Pons (tissue), 1 donor: ENCODE data around the gene KNOP1.
"Not testable (repeated sequence)": the region's sequence is repeated elsewhere in the genome, so short reads cannot be mapped to it uniquely, and the experiment has no call there.

ENCODE experiments used
- DNase-seq: peaks from one replicate; pipeline ENCODE4 v3.0.0-alpha.2; 2016; ENCODE audit warnings: low spot score

The KNOP1 gene

GRCh38 chr16:19741354-19741753 is 23.3 kb upstream of the KNOP1 start:
- no peak for DNase-seq

- DNase-seq, result no peak
Observed at GRCh38 chr16:19737306-19738038, 19.4 kb upstream of the KNOP1 start.

- no peak for DNase-seq
Observed at GRCh38 chr16:19735074-19735867, 17.2 kb upstream of the KNOP1 start.

- no peak for DNase-seq
Observed at GRCh38 chr16:19733551-19733950, 15.5 kb upstream of the KNOP1 start.

GRCh38 chr16:19728636-19728965 is 10.6 kb upstream of the KNOP1 start:
- no peak for DNase-seq

- DNase-seq, result no peak
Observed at GRCh38 chr16:19722981-19723380, 5.0 kb upstream of the KNOP1 start.

- DNase-seq, result no peak
Observed at GRCh38 chr16:19722269-19722952, 4.4 kb upstream of the KNOP1 start.

GRCh38 chr16:19718624-19718965 is 568 bp upstream of the KNOP1 start:
- DNase-seq, result no peak

- no peak for DNase-seq
Observed at GRCh38 chr16:19717314-19717713, 713 bp downstream of the KNOP1 start.

- not testable (repeated sequence) for DNase-seq
Observed at GRCh38 chr16:19716728-19717127, 1.3 kb downstream of the KNOP1 start.

- DNase-seq, result no peak
Observed at GRCh38 chr16:19716183-19716582, 1.8 kb downstream of the KNOP1 start.

- DNase-seq, result no peak
Observed at GRCh38 chr16:19715566-19715965, 2.5 kb downstream of the KNOP1 start.

GRCh38 chr16:19713697-19714096 is 4.3 kb downstream of the KNOP1 start:
- DNase-seq, result no peak

- DNase-seq, result no peak
Observed at GRCh38 chr16:19712418-19713058, 5.5 kb downstream of the KNOP1 start.

GRCh38 chr16:19711643-19712042 is 6.4 kb downstream of the KNOP1 start:
- no peak for DNase-seq

- no peak for DNase-seq
Observed at GRCh38 chr16:19710991-19711545, 7.0 kb downstream of the KNOP1 start.

GRCh38 chr16:19710191-19710908 is 7.7 kb downstream of the KNOP1 start:
- DNase-seq, result no peak

- no peak for DNase-seq
Observed at GRCh38 chr16:19709381-19710136, 8.5 kb downstream of the KNOP1 start.

GRCh38 chr16:19708296-19709205 is 9.5 kb downstream of the KNOP1 start:
- DNase-seq, result no peak
